Measurements from ENCODE around the gene PPP1CA. TPM values are rescaled to one million over a fixed set of nuclear protein-coding genes. Genes with fewer than 3 reads are reported as not detected.

PPP1CA gene
- polyA plus RNA-seq, 1 donor (not counting 4 experiments of a cell fraction or from before 2014, with no cell fraction given) = 122 TPM

GRCh38 chr11:67374571-67375281 lies 26.9 kb downstream of the PPP1CA start:
- no peak for DNase-seq (ENCODE audit: low read depth, low spot score)
- no peaks in the 10 kb centered on the region for H3K9me3 ChIP-seq (ENCODE audit: control insufficient read depth, low read depth, low read length)
- H3K4me2 ChIP-seq (ENCODE audit: control insufficient read depth, extremely low read depth, insufficient read depth, low read depth, low read length) = peak overlapping the region; percentile 68
- no peak overlapping the region for H2AFZ ChIP-seq (ENCODE audit: control insufficient read depth, low read length)
- H3K27me3 ChIP-seq (ENCODE audit: control insufficient read depth, extremely low read depth, insufficient read depth, low read length) = no peaks in the 10 kb centered on the region
- no peaks in the 10 kb centered on the region for H3K79me2 ChIP-seq (ENCODE audit: control insufficient read depth, insufficient read depth, low read length)
- H3K4me3 ChIP-seq (ENCODE audit: control insufficient read depth in 2 of 3, extremely low read depth in 1 of 3, insufficient read depth in 2 of 3, low read depth in 1 of 3, low read length in 3 of 3) = peak overlapping the region in 2 of 3 experiments; percentile 73 to 83
- dilution Hi-C loops (cut with MboI; ENCODE audit: extremely low pct_ligation_motif_present, low sequenced_read_pairs) = no loop called here
- FAIRE-seq = no peak
- peaks cover 5% of the 10 kb centered on the region for H4K20me1 ChIP-seq (ENCODE audit: control insufficient read depth, extremely low read depth, insufficient read depth, low read length)
- peak overlapping the region; percentile 79 for H3K27ac ChIP-seq (ENCODE audit: control insufficient read depth, insufficient read depth, low read length)
- no peaks in the 10 kb centered on the region for H3K36me3 ChIP-seq (ENCODE audit: control insufficient read depth in 2 of 2, extremely low read depth in 1 of 2, insufficient read depth in 2 of 2, low read length in 2 of 2)
- no peaks in the 10 kb centered on the region for H3K9me1 ChIP-seq (ENCODE audit: control insufficient read depth, extremely low read depth, insufficient read depth, low read length)
- H3K4me1 ChIP-seq (ENCODE audit: control insufficient read depth, extremely low read depth, insufficient read depth, low read length) = peaks cover 35% of the 10 kb centered on the region
- peak overlapping the region; percentile 82 for H3K9ac ChIP-seq (ENCODE audit: control insufficient read depth, extremely low read depth, insufficient read depth, low read length)
- TF ChIP-seq EZH2 (IDR thresholded peaks at IDR 0.05; ENCODE audit: low read length) (no peak), CTCF (optimal IDR thresholded peaks at IDR 0.05 in 1 of 3, IDR thresholded peaks at IDR 0.05 in 1 of 3, conservative IDR thresholded peaks at IDR 0.05 in 1 of 3; ENCODE audit: extremely low read depth in 1 of 3, insufficient read depth in 2 of 3, low read length in 3 of 3) (no peak)

- Histone ChIP-seq H3K36me3 (ENCODE audit: control insufficient read depth in 2 of 2, extremely low read depth in 1 of 2, insufficient read depth in 2 of 2, low read length in 2 of 2) (no peaks in the 10 kb centered on the region), H3K9me1 (ENCODE audit: control insufficient read depth, extremely low read depth, insufficient read depth, low read length) (no peaks in the 10 kb centered on the region), H2AFZ (ENCODE audit: control insufficient read depth, low read length) (no peak overlapping the region), H3K4me1 (ENCODE audit: control insufficient read depth, extremely low read depth, insufficient read depth, low read length) (peaks cover 26% of the 10 kb centered on the region), H4K20me1 (ENCODE audit: control insufficient read depth, extremely low read depth, insufficient read depth, low read length) (peaks cover 5% of the 10 kb centered on the region), H3K27me3 (ENCODE audit: control insufficient read depth, extremely low read depth, insufficient read depth, low read length) (no peaks in the 10 kb centered on the region), H3K4me3 (ENCODE audit: control insufficient read depth in 2 of 3, extremely low read depth in 1 of 3, insufficient read depth in 2 of 3, low read depth in 1 of 3, low read length in 3 of 3) (peak overlapping the region; percentile 60 to 83 (median 73)), H3K79me2 (ENCODE audit: control insufficient read depth, insufficient read depth, low read length) (no peaks in the 10 kb centered on the region), H3K27ac (ENCODE audit: control insufficient read depth, insufficient read depth, low read length) (peak overlapping the region; percentile 79), H3K4me2 (ENCODE audit: control insufficient read depth, extremely low read depth, insufficient read depth, low read depth, low read length) (peak overlapping the region; percentile 68), H3K9me3 (ENCODE audit: control insufficient read depth, low read depth, low read length) (no peaks in the 10 kb centered on the region), H3K9ac (ENCODE audit: control insufficient read depth, extremely low read depth, insufficient read depth, low read length) (peak overlapping the region; percentile 82)
- dilution Hi-C loops (cut with MboI; ENCODE audit: extremely low pct_ligation_motif_present, low sequenced_read_pairs) = no loop called here
- TF ChIP-seq EZH2 (IDR thresholded peaks at IDR 0.05; ENCODE audit: low read length) (no peak), CTCF (optimal IDR thresholded peaks at IDR 0.05 in 1 of 3, IDR thresholded peaks at IDR 0.05 in 1 of 3, conservative IDR thresholded peaks at IDR 0.05 in 1 of 3; ENCODE audit: extremely low read depth in 1 of 3, insufficient read depth in 2 of 3, low read length in 3 of 3) (peak in 1 of 3 experiments; percentile 34)
- DNase-seq (ENCODE audit: low read depth, low spot score) (peak; percentile 85), FAIRE-seq (peak; percentile 86)
Measured at GRCh38 chr11:67373648-67374570, 27.7 kb downstream of the PPP1CA start.

All from keratinocyte (primary cell).